H1 (cell line): ENCODE data around the gene TJP3.

ENCODE experiments used
- EZH2 ChIP-seq: fragments of 200-600 bp; sonication (generic); IDR thresholded peaks from 2 replicates; pipeline ENCODE4 v1.7.1; 2012; ENCODE audit warnings: low read depth, mild to moderate bottlenecking, moderate library complexity, low read length, inconsistent platforms; ENCODE audit not compliant: severe bottlenecking
- POLR2A ChIP-seq, 2 experiments: IDR thresholded peaks; 1 replicate in 1 of 2; 2 replicates in 1 of 2; pipeline ENCODE4 v1.6.1; 2011; ENCODE audit warnings: low read depth in 2 of 2, low read length in 2 of 2, mild to moderate bottlenecking in 2 of 2; ENCODE audit errors: control extremely low read depth in 1 of 2

GRCh38 chr19:3785938-3786824, 78.0 kb downstream of the TJP3 start, which contains the start of gene MATK:
- TF ChIP-seq EZH2, result no peak
- TF ChIP-seq POLR2A (IDR thresholded peaks at IDR 0.05; ENCODE audit: control extremely low read depth in 1 of 2, low read depth in 2 of 2, low read length in 2 of 2), result no peak
